Right forelimb (tissue), 1 donor: Measurements from ENCODE around the gene PRDX5.

Source experiments
- DNase-seq: peaks from one replicate; pipeline ENCODE4 v3.0.0-alpha.2; 2018

Gene PRDX5

DNA sequence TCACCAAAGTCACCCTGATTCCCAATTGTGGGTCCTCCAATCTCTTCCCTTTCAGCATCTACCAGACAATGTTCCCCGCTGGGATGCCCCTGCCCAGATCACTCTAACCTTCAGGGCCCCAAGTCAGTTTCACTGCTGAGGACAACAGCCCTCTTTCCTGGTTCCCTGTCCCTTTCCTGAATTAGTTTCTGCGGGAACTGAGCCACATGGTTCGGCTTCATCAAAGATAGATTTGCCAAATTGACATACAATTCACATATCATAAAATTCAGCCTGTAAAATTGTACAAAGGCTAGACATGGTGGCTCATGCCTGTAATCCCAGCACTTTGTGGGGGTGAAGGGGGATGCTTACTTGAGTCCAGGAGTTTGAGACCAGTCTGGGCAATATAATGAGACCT, 10.1 kb downstream of the PRDX5 start:
- DNase-seq, result no peak

DNA sequence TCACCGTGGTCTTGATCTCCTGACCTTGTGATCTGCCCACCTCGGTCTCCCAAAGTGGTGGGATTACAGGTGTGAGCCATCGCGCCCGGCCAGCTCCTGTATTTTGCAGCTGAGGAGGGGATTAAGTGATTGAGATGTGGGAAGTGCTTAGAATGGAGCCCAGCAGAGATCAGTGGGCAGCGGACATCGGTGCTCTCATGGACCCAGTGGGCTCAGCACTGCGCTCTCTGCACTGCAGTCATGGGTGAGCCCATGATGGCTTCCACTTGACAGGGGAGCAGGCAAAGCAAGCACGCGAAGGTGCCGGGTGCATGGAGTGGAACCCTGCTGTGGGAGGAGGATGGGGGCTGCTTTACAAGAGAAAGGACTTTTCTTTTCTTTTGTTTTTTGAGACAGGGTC, 13.0 kb downstream of the PRDX5 start:
- no peak for DNase-seq

- no peak for DNase-seq
These were observed 13.8 kb downstream of the PRDX5 start for GRCh38 chr11:64331569-64332371.

GRCh38 chr11:64333556-64333955, 15.6 kb downstream of the PRDX5 start:
- no peak for DNase-seq

GRCh38 chr11:64334764-64335735, 17.1 kb downstream of the PRDX5 start:
- no peak for DNase-seq

- DNase-seq, result no peak
These were observed 19.8 kb downstream of the PRDX5 start for GRCh38 chr11:64337538-64338249.

GRCh38 chr11:64338716-64339115, 20.8 kb downstream of the PRDX5 start:
- no peak for DNase-seq

DNA sequence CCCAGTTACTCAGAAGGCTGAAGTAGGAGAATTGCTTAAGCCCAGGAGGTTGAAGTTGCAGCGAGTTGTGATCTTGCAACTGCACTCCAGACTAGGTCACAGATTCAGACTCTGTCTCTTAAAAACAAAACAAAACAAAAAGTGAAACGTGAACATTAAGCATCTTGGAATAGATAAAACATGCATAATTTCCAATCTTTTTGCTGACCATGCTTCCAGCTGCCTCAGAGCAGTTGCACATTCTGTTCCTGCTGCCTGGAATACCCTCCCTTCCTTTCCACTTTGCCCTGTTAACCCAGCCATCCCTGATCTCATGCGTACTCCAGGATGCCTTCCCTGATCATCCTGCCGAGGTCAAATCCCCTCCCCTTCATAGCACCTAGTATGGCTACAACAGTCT, 21.4 kb downstream of the PRDX5 start:
- no peak for DNase-seq

DNA sequence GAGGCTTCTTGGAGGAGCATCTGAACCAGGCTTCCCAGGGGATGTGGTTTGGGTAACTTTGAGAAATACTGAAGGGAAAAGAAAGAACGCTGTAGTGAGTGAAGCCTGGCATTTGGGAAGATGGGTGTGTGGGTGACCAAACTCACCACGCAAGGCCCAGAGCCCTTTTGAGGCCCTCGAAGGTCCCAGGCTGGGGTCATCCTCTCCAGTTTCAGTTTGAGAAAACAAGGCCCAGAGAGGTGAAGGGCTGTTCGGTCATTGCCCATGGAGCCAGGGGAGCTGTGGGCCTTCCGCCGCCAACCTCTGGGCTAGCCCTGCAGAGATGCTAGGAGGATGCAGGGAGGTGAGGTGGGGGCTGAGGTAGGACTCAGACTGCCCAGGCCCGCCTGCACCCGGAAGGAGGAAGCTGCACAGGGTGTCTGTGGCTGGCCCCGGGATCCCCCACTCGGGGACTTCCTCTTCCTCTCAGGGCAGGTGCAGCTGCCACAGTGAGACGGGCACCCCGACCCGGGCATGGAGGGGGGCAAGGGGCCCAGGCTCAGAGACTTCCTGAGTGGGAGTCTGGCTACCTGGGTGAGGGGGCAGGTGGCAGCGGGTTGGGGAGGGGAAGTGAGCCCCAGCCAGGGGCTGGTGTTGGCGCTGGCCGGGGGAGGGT, 22.0 kb downstream of the PRDX5 start, which contains the start of gene CCDC88B:
Gene CCDC88B (plus strand): TSS at position 451 of the 655 bp plus-strand sequence. CDS start 63 bp downstream, at position 514.
- no peak for DNase-seq

- no peak for DNase-seq
These were observed 22.9 kb downstream of the PRDX5 start for GRCh38 chr11:64340671-64341335.

DNA sequence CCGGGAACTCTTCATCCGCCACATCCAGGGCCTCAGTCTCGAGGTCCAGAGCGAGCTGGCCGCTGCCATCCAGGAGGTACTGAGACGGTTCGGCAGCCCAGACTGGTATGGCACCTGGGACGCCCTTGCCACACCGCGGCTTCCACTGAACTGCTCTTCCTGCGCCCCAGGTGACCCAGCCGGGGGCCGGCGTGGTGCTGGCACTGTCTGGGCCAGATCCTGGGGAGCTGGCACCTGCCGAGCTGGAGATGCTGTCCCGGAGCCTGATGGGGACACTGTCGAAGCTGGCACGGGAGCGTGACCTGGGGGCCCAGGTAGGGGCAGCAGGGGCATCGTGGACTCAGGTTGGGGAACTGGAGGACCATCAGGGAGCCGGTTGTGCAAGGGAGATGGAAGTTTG, 23.5 kb downstream of the PRDX5 start:
- DNase-seq, result no peak

DNA sequence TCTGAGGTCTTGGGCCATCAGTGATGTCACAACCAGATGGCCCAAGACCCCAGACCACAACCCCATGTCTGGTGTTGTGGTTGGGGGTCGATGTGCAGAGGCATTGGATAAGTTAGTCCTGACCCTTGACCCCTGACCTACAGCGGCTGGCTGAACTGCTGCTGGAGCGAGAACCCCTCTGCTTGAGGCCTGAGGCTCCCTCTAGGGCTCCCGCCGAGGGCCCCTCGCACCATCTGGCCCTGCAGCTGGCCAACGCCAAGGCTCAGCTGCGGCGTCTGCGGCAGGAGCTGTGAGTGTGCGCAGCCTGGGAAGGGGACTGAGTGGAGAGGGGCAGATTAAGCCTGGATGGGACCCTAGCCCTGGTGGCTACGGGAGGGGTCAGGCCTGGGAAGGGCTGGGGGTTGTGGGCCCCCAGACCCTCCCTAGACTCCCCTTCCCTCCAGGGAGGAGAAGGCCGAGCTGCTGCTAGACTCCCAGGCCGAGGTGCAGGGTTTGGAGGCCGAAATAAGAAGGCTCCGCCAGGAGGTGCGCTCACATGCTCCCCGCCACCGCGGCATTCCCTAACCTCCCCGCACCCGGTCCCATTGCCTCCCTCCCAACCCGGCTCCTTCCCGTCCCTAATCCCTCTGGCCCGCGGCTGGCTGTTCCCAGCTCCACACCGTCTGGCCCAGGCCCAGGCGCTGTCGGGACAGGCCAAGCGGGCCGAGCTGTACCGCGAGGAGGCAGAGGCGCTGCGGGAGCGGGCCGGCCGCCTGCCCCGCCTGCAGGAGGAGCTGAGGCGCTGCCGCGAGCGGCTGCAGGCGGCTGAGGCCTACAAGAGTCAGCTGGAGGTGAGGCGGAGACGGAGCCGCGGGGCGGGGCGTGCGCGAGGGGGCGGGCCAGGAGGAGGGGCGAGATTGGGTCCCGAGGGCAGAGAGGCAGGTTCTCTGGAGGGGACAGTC, 24.2 kb downstream of the PRDX5 start:
- DNase-seq, result peak; percentile 85

- DNase-seq, result no peak
These were observed 25.2 kb downstream of the PRDX5 start for GRCh38 chr11:64342869-64343745.

DNA sequence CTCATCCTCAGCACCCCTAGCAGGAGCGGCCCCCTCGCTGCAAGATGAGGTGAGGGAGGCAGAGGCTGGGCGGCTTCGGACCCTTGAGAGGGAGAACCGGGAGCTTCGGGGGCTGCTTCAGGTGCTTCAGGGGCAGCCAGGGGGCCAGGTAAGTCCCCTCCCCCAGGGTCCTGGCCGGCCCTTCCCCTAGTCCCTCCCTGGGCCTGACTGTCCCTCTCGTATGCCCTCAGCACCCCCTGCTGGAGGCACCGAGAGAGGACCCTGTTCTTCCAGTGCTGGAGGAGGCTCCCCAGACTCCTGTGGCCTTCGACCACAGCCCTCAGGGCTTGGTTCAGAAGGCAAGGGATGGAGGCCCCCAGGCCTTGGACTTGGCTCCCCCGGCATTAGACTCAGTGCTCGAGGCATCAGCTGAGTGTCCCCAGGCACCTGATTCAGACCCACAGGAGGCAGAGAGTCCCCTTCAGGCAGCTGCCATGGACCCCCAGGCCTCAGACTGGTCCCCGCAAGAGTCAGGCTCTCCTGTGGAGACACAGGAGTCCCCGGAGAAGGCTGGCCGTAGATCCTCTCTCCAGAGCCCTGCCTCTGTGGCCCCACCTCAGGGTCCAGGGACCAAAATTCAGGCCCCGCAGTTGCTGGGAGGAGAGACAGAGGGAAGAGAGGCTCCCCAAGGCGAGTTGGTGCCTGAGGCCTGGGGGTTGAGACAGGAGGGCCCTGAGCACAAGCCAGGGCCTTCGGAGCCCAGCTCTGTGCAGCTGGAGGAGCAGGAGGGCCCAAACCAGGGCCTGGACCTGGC, 26.0 kb downstream of the PRDX5 start:
- no peak for DNase-seq

DNA sequence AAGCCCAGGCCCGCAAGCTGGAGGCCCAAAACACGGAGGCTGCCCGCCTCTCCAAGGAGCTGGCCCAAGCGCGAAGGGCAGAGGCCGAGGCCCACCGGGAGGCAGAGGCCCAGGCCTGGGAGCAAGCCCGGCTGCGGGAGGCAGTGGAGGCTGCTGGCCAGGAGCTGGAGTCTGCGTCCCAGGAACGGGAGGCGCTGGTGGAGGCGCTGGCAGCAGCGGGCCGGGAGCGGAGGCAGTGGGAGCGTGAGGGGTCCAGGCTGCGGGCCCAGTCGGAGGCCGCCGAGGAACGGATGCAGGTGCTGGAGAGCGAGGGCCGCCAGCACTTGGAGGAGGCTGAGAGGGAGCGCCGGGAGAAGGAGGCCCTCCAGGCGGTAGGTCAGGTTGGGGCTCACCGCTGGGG, 26.9 kb downstream of the PRDX5 start:
- no peak for DNase-seq

- no peak for DNase-seq
These were observed 29.4 kb downstream of the PRDX5 start for GRCh38 chr11:64347193-64347867.

GRCh38 chr11:64348383-64349024, 30.6 kb downstream of the PRDX5 start:
- DNase-seq, result no peak

GRCh38 chr11:64349025-64349387, 31.1 kb downstream of the PRDX5 start:
- no peak for DNase-seq
